Hepatocyte (in vitro differentiated cells): ENCODE data around the gene B4GALNT4. TPM values are rescaled to one million over a fixed set of nuclear protein-coding genes. Genes with fewer than 3 reads are reported as not detected.
"Not testable (repeated sequence)": the region's sequence is repeated elsewhere in the genome, so short reads cannot be mapped to it uniquely, and the experiment has no call there.

Experiments
- DNase-seq: peaks from one replicate; pipeline ENCODE4 v3.0.0-alpha.2; 2016; ENCODE audit warnings: low spot score
- H2AFZ ChIP-seq: fragments of 200-600 bp; sonication (generic); 2 replicates; pipeline ENCODE4 v1.6.0; 2016; ENCODE audit warnings: antibody characterized with exemption, mild to moderate bottlenecking
- H3K27ac ChIP-seq: fragments of 200-600 bp; sonication (generic); 2 replicates; pipeline ENCODE4 v1.5.1; 2016; ENCODE audit warnings: mild to moderate bottlenecking
- H3K27me3 ChIP-seq: fragments of 200-600 bp; sonication (generic); 2 replicates; pipeline ENCODE4 v1.6.1; 2016
- H3K36me3 ChIP-seq: fragments of 200-600 bp; sonication (generic); replicated peaks from 2 replicates; pipeline ENCODE4 v1.5.1; 2016; ENCODE audit warnings: low read depth; ENCODE audit not compliant: insufficient read depth
- H3K4me1 ChIP-seq: fragments of 200-600 bp; sonication (generic); 2 replicates; pipeline ENCODE4 v1.5.1; 2016; ENCODE audit warnings: mild to moderate bottlenecking, moderate library complexity; ENCODE audit not compliant: insufficient read depth
- H3K4me2 ChIP-seq: fragments of 200-600 bp; sonication (generic); 2 replicates; pipeline ENCODE4 v1.6.0; 2016
- H3K4me3 ChIP-seq: fragments of 200-600 bp; sonication (generic); 2 replicates; pipeline ENCODE4 v1.5.1; 2016; ENCODE audit warnings: mild to moderate bottlenecking
- H3K79me2 ChIP-seq: fragments of 200-600 bp; sonication (generic); 2 replicates; pipeline ENCODE4 v1.6.0; 2017; ENCODE audit warnings: mild to moderate bottlenecking
- H3K9me2 ChIP-seq: fragments of 200-600 bp; sonication (generic); replicated peaks from 2 replicates; pipeline ENCODE4 v1.6.0; 2017; ENCODE audit warnings: mild to moderate bottlenecking; ENCODE audit not compliant: insufficient read depth
- H3K9me3 ChIP-seq: fragments of 200-600 bp; sonication (generic); 2 replicates; pipeline ENCODE4 v1.5.1; 2016; ENCODE audit warnings: low read depth, mild to moderate bottlenecking
- H4K20me1 ChIP-seq: fragments of 200-600 bp; sonication (generic); 2 replicates; pipeline ENCODE4 v1.6.0; 2016; ENCODE audit warnings: mild to moderate bottlenecking; ENCODE audit not compliant: insufficient read depth, poor library complexity, severe bottlenecking
- CTCF ChIP-seq: fragments of 200-600 bp; sonication (generic); IDR thresholded peaks from 2 replicates; pipeline ENCODE4 v1.5.1; 2016; ENCODE audit warnings: antibody characterized with exemption, mild to moderate bottlenecking; ENCODE audit not compliant: poor library complexity
- EZH2 ChIP-seq: fragments of 200-600 bp; sonication (generic); IDR thresholded peaks from 2 replicates; pipeline ENCODE4 v1.6.1; 2016; ENCODE audit warnings: antibody characterized with exemption, mild to moderate bottlenecking, borderline replicate concordance
- EZH2phosphoT487 ChIP-seq: fragments of 200-600 bp; sonication (generic); IDR thresholded peaks from one replicate; pipeline ENCODE4 v1.6.1; 2018; ENCODE audit warnings: antibody characterized with exemption, mild to moderate bottlenecking, low read depth, moderate library complexity; ENCODE audit not compliant: unreplicated experiment, severe bottlenecking
- WGBS: methylation state at CpG from one replicate; pipeline ENCODE4 v1.1.6; 2016; ENCODE audit warnings: low lambda C conversion rate; ENCODE audit errors: missing lambda C conversion rate; 5-methylcytosine and 5-hydroxymethylcytosine counted together
- polyA plus RNA-seq: library from polyadenylated mRNA; unstranded; fragments of >200 nt; fragmentation: Nextera tagmentation; extraction: Ambion mirVana; gene quantifications from 2 replicates; pipeline ENCODE4 v1.2.1, GENCODE V29; 2016
- total RNA-seq: library from RNA; depleted of rRNA; stranded (reverse); fragments of >200 nt; gene quantifications from 2 replicates; pipeline ENCODE4 v1.2.3, GENCODE V29; 2014

The B4GALNT4 gene
- total and polyA plus RNA-seq, 2 experiments from 2014 or later = 30.0 to 38.8 TPM

GRCh38 chr11:328012-328411 is 41.3 kb upstream of the B4GALNT4 start:
- Histone ChIP-seq H2AFZ (no peak overlapping the region), H3K27ac (no peak overlapping the region), H3K4me2 (no peak overlapping the region), H3K4me1 (peaks cover 26% of the 10 kb centered on the region), H3K9me3 (no peaks in the 10 kb centered on the region), H3K4me3 (no peak overlapping the region), H3K27me3 (no peaks in the 10 kb centered on the region), H3K79me2 (no peaks in the 10 kb centered on the region), H3K9me2 (no peaks in the 10 kb centered on the region), H4K20me1 (no peaks in the 10 kb centered on the region), H3K36me3 (no peaks in the 10 kb centered on the region)
- DNase-seq = no peak
- 98% methylated on average over 13 of the region's 13 CpGs for WGBS
- no peak for TF ChIP-seq CTCF
- TF ChIP-seq EZH2phosphoT487 = no peak
- TF ChIP-seq EZH2 = no peak

GRCh38 chr11:328516-329100 is 40.7 kb upstream of the B4GALNT4 start:
- not testable (repeated sequence) for H3K4me3 ChIP-seq, H3K79me2 ChIP-seq, H3K9me3 ChIP-seq, H3K36me3 ChIP-seq, H3K9me2 ChIP-seq, H3K4me2 ChIP-seq, H4K20me1 ChIP-seq, DNase-seq, H2AFZ ChIP-seq, H3K27me3 ChIP-seq
- H3K4me1 ChIP-seq = peaks cover 30% of the 10 kb centered on the region
- 96% methylated on average over 15 of the region's 15 CpGs for WGBS
- peak overlapping the region; percentile 44 for H3K27ac ChIP-seq

- Histone ChIP-seq H3K27me3 (no peaks in the 10 kb centered on the region), H3K9me3 (no peaks in the 10 kb centered on the region), H3K27ac (peak overlapping the region; percentile 44), H4K20me1 (no peaks in the 10 kb centered on the region), H3K4me3 (no peak overlapping the region), H3K4me1 (peaks cover 33% of the 10 kb centered on the region), H3K79me2 (no peaks in the 10 kb centered on the region), H2AFZ (no peak overlapping the region), H3K9me2 (no peaks in the 10 kb centered on the region), H3K36me3 (no peaks in the 10 kb centered on the region), H3K4me2 (no peak overlapping the region)
- 95% methylated on average over 2 of the region's 2 CpGs for WGBS
- DNase-seq = no peak
- TF ChIP-seq CTCF (no peak), EZH2 (no peak), EZH2phosphoT487 (no peak)
These were observed 39.4 kb upstream of the B4GALNT4 start for GRCh38 chr11:329886-330253.

- H3K4me2 ChIP-seq = no peak overlapping the region
- WGBS = 91% methylated on average over 14 of the region's 14 CpGs
- no peak overlapping the region for H3K27ac ChIP-seq
- no peaks in the 10 kb centered on the region for H3K79me2 ChIP-seq
- no peak overlapping the region for H2AFZ ChIP-seq
- H3K36me3 ChIP-seq = no peaks in the 10 kb centered on the region
- TF ChIP-seq EZH2 (no peak), EZH2phosphoT487 (no peak), CTCF (no peak)
- peaks cover 36% of the 10 kb centered on the region for H3K4me1 ChIP-seq
- H4K20me1 ChIP-seq = no peaks in the 10 kb centered on the region
- H3K27me3 ChIP-seq = no peaks in the 10 kb centered on the region
- no peaks in the 10 kb centered on the region for H3K9me2 ChIP-seq
- H3K4me3 ChIP-seq = no peak overlapping the region
- H3K9me3 ChIP-seq = no peaks in the 10 kb centered on the region
- no peak for DNase-seq
These were observed 39.0 kb upstream of the B4GALNT4 start for GRCh38 chr11:330307-330693.
